ENCODE results near the gene SEMA4B. TPM values are rescaled to one million over a fixed set of nuclear protein-coding genes. Genes with fewer than 3 reads are reported as not detected.
"Not testable (repeated sequence)": the region's sequence is repeated elsewhere in the genome, so short reads cannot be mapped to it uniquely, and the experiment has no call there.

Gene SEMA4B
- total and polyA plus RNA-seq, 5 donors from 2014 or later = 5.1 to 20.2 (median 7.2) TPM

- DNase-seq = no peak
- Mint-ChIP-seq H3K27ac (peak overlapping the region in 2 of 3 donors; percentile 23 to 60), H3K36me3 (no peaks in the 10 kb centered on the region), H3K4me1 (peaks cover 0 to 16% (median 6%) of the 10 kb centered on the region in 4 donors), H3K9me3 (no peaks in the 10 kb centered on the region), H3K4me3 (peak overlapping the region in 3 of 4 donors; percentile 54 to 82 (median 64)), H3K27me3 (peaks cover 18% of the 10 kb centered on the region)
- Histone ChIP-seq H3K4me3 (ENCODE audit: low read depth, low read length) (no peak overlapping the region), H3K27me3 (ENCODE audit: control insufficient read depth, insufficient read depth, low read length) (no peaks in the 10 kb centered on the region), H3K27ac (ENCODE audit: insufficient read depth, low read length, poor library complexity, severe bottlenecking) (no peak overlapping the region), H3K9me3 (ENCODE audit: control insufficient read depth in 2 of 2, low read length in 2 of 2) (no peaks in the 10 kb centered on the region), H3K36me3 (ENCODE audit: control insufficient read depth, insufficient read depth, low read length) (no peaks in the 10 kb centered on the region), H3K4me1 (ENCODE audit: control insufficient read depth, insufficient read depth, low read length, poor library complexity, severe bottlenecking) (peaks cover 15% of the 10 kb centered on the region)
- no peak for ATAC-seq (ENCODE audit: low read depth in 2 of 2)
Observed at GRCh38 chr15:90248789-90249202, 47.7 kb downstream of the SEMA4B start.

- ATAC-seq (ENCODE audit: low read depth in 2 of 2) (peak; percentile 58 to 78), DNase-seq (peak; percentile 29 to 72 (median 42))
- peak within 1 kb of the TSS in 2 of 3 donors; percentile 42 to 73 for H3K27ac Mint-ChIP-seq
- peaks cover 18% of the 10 kb centered on the region for H3K27me3 Mint-ChIP-seq
- no peak within 1 kb of the TSS for H3K27ac ChIP-seq (ENCODE audit: insufficient read depth, low read length, poor library complexity, severe bottlenecking)
- no peaks in the 10 kb centered on the region for H3K36me3 Mint-ChIP-seq
- H3K36me3 ChIP-seq (ENCODE audit: control insufficient read depth, insufficient read depth, low read length) = no peaks in the 10 kb centered on the region
- H3K4me3 Mint-ChIP-seq = peak within 1 kb of the TSS; percentile 63 to 82 (median 70)
- peaks cover 0 to 16% (median 6%) of the 10 kb centered on the region in 4 donors for H3K4me1 Mint-ChIP-seq
- H3K27me3 ChIP-seq (ENCODE audit: control insufficient read depth, insufficient read depth, low read length) = no peaks in the 10 kb centered on the region
- H3K9me3 ChIP-seq (ENCODE audit: control insufficient read depth in 2 of 2, low read length in 2 of 2) = no peaks in the 10 kb centered on the region
- no peak within 1 kb of the TSS for H3K4me3 ChIP-seq (ENCODE audit: low read depth, low read length)
- peaks cover 15% of the 10 kb centered on the region for H3K4me1 ChIP-seq (ENCODE audit: control insufficient read depth, insufficient read depth, low read length, poor library complexity, severe bottlenecking)
- H3K9me3 Mint-ChIP-seq = no peaks in the 10 kb centered on the region
Observed at GRCh38 chr15:90249203-90249863, 48.2 kb downstream of the SEMA4B start, which contains the start of gene TTLL13. Gene TTLL13 (plus strand): TSS chr15:90249556. CDS start chr15:90250631, 1,075 bp downstream.

GRCh38 chr15:90257776-90258175 is 56.6 kb downstream of the SEMA4B start:
- Histone ChIP-seq H3K27me3 (ENCODE audit: control insufficient read depth, insufficient read depth, low read length) (no peaks in the 10 kb centered on the region), H3K9me3 (ENCODE audit: control insufficient read depth in 2 of 2, low read length in 2 of 2) (no peaks in the 10 kb centered on the region), H3K27ac (ENCODE audit: insufficient read depth, low read length, poor library complexity, severe bottlenecking) (no peak overlapping the region), H3K36me3 (ENCODE audit: control insufficient read depth, insufficient read depth, low read length) (no peaks in the 10 kb centered on the region), H3K4me1 (ENCODE audit: control insufficient read depth, insufficient read depth, low read length, poor library complexity, severe bottlenecking) (no peaks in the 10 kb centered on the region), H3K4me3 (ENCODE audit: low read depth, low read length) (no peak overlapping the region)
- H3K27me3 Mint-ChIP-seq = no peaks in the 10 kb centered on the region
- no peaks in the 10 kb centered on the region for H3K9me3 Mint-ChIP-seq
- H3K27ac Mint-ChIP-seq = no peak overlapping the region
- DNase-seq = no peak
- H3K36me3 Mint-ChIP-seq = peaks cover 6% of the 10 kb centered on the region
- peaks cover 0 to 4% (median 2%) of the 10 kb centered on the region in 4 donors for H3K4me1 Mint-ChIP-seq
- no peak for ATAC-seq (ENCODE audit: low read depth in 2 of 2)
- H3K4me3 Mint-ChIP-seq = no peak overlapping the region

- DNase-seq (peak in 1 of 3 donors; percentile 32), ATAC-seq (ENCODE audit: low read depth in 2 of 2) (no peak)
- no peaks in the 10 kb centered on the region for H3K9me3 Mint-ChIP-seq
- Histone ChIP-seq H3K27me3 (ENCODE audit: control insufficient read depth, insufficient read depth, low read length) (no peaks in the 10 kb centered on the region), H3K36me3 (ENCODE audit: control insufficient read depth, insufficient read depth, low read length) (no peaks in the 10 kb centered on the region), H3K9me3 (ENCODE audit: control insufficient read depth in 2 of 2, low read length in 2 of 2) (no peaks in the 10 kb centered on the region), H3K4me3 (ENCODE audit: low read depth, low read length) (no peak overlapping the region), H3K27ac (ENCODE audit: insufficient read depth, low read length, poor library complexity, severe bottlenecking) (no peak overlapping the region), H3K4me1 (ENCODE audit: control insufficient read depth, insufficient read depth, low read length, poor library complexity, severe bottlenecking) (peaks cover 5% of the 10 kb centered on the region)
- peaks cover 0 to 9% (median 5%) of the 10 kb centered on the region in 4 donors for H3K4me1 Mint-ChIP-seq
- peaks cover 6% of the 10 kb centered on the region for H3K36me3 Mint-ChIP-seq
- H3K27ac Mint-ChIP-seq = no peak overlapping the region
- no peaks in the 10 kb centered on the region for H3K27me3 Mint-ChIP-seq
- no peak overlapping the region for H3K4me3 Mint-ChIP-seq
Observed at GRCh38 chr15:90259524-90259923, 58.4 kb downstream of the SEMA4B start.

GRCh38 chr15:90260731-90261130 is 59.6 kb downstream of the SEMA4B start:
- H3K9me3 ChIP-seq (ENCODE audit: control insufficient read depth in 2 of 2, low read length in 2 of 2); H3K4me3 Mint-ChIP-seq; H3K4me3 ChIP-seq (ENCODE audit: low read depth, low read length); H3K27ac Mint-ChIP-seq; H3K27me3 ChIP-seq (ENCODE audit: control insufficient read depth, insufficient read depth, low read length); H3K27ac ChIP-seq (ENCODE audit: insufficient read depth, low read length, poor library complexity, severe bottlenecking); ATAC-seq (ENCODE audit: low read depth in 2 of 2); H3K36me3 Mint-ChIP-seq; DNase-seq; H3K27me3 Mint-ChIP-seq; H3K9me3 Mint-ChIP-seq; H3K36me3 ChIP-seq (ENCODE audit: control insufficient read depth, insufficient read depth, low read length): not testable (repeated sequence)
- H3K4me1 ChIP-seq (ENCODE audit: control insufficient read depth, insufficient read depth, low read length, poor library complexity, severe bottlenecking) = peaks cover 12% of the 10 kb centered on the region
- peaks cover 0 to 20% (median 13%) of the 10 kb centered on the region in 4 donors for H3K4me1 Mint-ChIP-seq

GRCh38 chr15:90261811-90262210 is 60.7 kb downstream of the SEMA4B start:
- H3K27me3 ChIP-seq (ENCODE audit: control insufficient read depth, insufficient read depth, low read length) = no peaks in the 10 kb centered on the region
- no peaks in the 10 kb centered on the region for H3K36me3 ChIP-seq (ENCODE audit: control insufficient read depth, insufficient read depth, low read length)
- ATAC-seq (ENCODE audit: low read depth in 2 of 2) (no peak), DNase-seq (no peak)
- H3K4me1 ChIP-seq (ENCODE audit: control insufficient read depth, insufficient read depth, low read length, poor library complexity, severe bottlenecking) = peaks cover 20% of the 10 kb centered on the region
- Mint-ChIP-seq H3K27ac (no peak overlapping the region), H3K4me3 (no peak overlapping the region), H3K36me3 (peaks cover 6% of the 10 kb centered on the region), H3K4me1 (peaks cover 5 to 29% (median 17%) of the 10 kb centered on the region in 4 donors), H3K27me3 (no peaks in the 10 kb centered on the region), H3K9me3 (no peaks in the 10 kb centered on the region)
- no peak overlapping the region for H3K4me3 ChIP-seq (ENCODE audit: low read depth, low read length)
- H3K9me3 ChIP-seq (ENCODE audit: control insufficient read depth in 2 of 2, low read length in 2 of 2) = no peaks in the 10 kb centered on the region
- no peak overlapping the region for H3K27ac ChIP-seq (ENCODE audit: insufficient read depth, low read length, poor library complexity, severe bottlenecking)

GRCh38 chr15:90262426-90262825 is 61.3 kb downstream of the SEMA4B start:
- peaks cover 26% of the 10 kb centered on the region for H3K4me1 ChIP-seq (ENCODE audit: control insufficient read depth, insufficient read depth, low read length, poor library complexity, severe bottlenecking)
- Mint-ChIP-seq H3K27ac (peak overlapping the region in 1 of 3 donors; percentile 56), H3K4me1 (peaks cover 5 to 35% (median 22%) of the 10 kb centered on the region in 4 donors), H3K27me3 (no peaks in the 10 kb centered on the region), H3K4me3 (peak overlapping the region in 1 of 4 donors; percentile 67), H3K36me3 (peaks cover 6% of the 10 kb centered on the region), H3K9me3 (no peaks in the 10 kb centered on the region)
- no peaks in the 10 kb centered on the region for H3K36me3 ChIP-seq (ENCODE audit: control insufficient read depth, insufficient read depth, low read length)
- H3K27ac ChIP-seq (ENCODE audit: insufficient read depth, low read length, poor library complexity, severe bottlenecking) = no peak overlapping the region
- no peak for ATAC-seq (ENCODE audit: low read depth in 2 of 2)
- no peaks in the 10 kb centered on the region for H3K27me3 ChIP-seq (ENCODE audit: control insufficient read depth, insufficient read depth, low read length)
- H3K9me3 ChIP-seq (ENCODE audit: control insufficient read depth in 2 of 2, low read length in 2 of 2) = no peaks in the 10 kb centered on the region
- H3K4me3 ChIP-seq (ENCODE audit: low read depth, low read length) = no peak overlapping the region
- no peak for DNase-seq

GRCh38 chr15:90264671-90265070 is 63.5 kb downstream of the SEMA4B start:
- Histone ChIP-seq H3K27ac (ENCODE audit: insufficient read depth, low read length, poor library complexity, severe bottlenecking) (peak overlapping the region; percentile 98), H3K4me1 (ENCODE audit: control insufficient read depth, insufficient read depth, low read length, poor library complexity, severe bottlenecking) (peaks cover 49% of the 10 kb centered on the region), H3K4me3 (ENCODE audit: low read depth, low read length) (peak overlapping the region; percentile 90), H3K36me3 (ENCODE audit: control insufficient read depth, insufficient read depth, low read length) (peaks cover 8% of the 10 kb centered on the region), H3K27me3 (ENCODE audit: control insufficient read depth, insufficient read depth, low read length) (no peaks in the 10 kb centered on the region), H3K9me3 (ENCODE audit: control insufficient read depth in 2 of 2, low read length in 2 of 2) (no peaks in the 10 kb centered on the region)
- H3K9me3 Mint-ChIP-seq = no peaks in the 10 kb centered on the region
- H3K4me3 Mint-ChIP-seq = peak overlapping the region; percentile 96 to 99 (median 97)
- H3K36me3 Mint-ChIP-seq = peaks cover 16% of the 10 kb centered on the region
- H3K4me1 Mint-ChIP-seq = peaks cover 15 to 55% (median 37%) of the 10 kb centered on the region in 4 donors
- ATAC-seq (ENCODE audit: low read depth in 2 of 2) (no peak), DNase-seq (peak in 2 of 3 donors; percentile 5 to 50)
- peak overlapping the region; percentile 98 to 99 (median 99) for H3K27ac Mint-ChIP-seq
- H3K27me3 Mint-ChIP-seq = no peaks in the 10 kb centered on the region

All from CD4-positive, CD25-positive, alpha-beta regulatory T cell (primary cell).